ACC112 (cell line): ENCODE measurements around the gene CAPZA1.

Source experiments
- H2AFZ ChIP-seq: fragments of 200-600 bp; sonication (generic); one replicate; pipeline ENCODE4 v1.6.0; 2017; ENCODE audit warnings: antibody characterized with exemption, low read length; ENCODE audit not compliant: unreplicated experiment
- H3K27ac ChIP-seq: fragments of 200-600 bp; sonication (generic); 2 replicates; pipeline ENCODE4 v1.5.1; 2014; ENCODE audit warnings: low read depth, mild to moderate bottlenecking, antibody characterized with exemption, low read length, moderate library complexity
- H3K27me3 ChIP-seq: fragments of 200-600 bp; sonication (generic); 2 replicates; pipeline ENCODE4 v1.6.1; 2014; ENCODE audit warnings: mild to moderate bottlenecking, antibody characterized with exemption, low read length, moderate library complexity, mixed read lengths; ENCODE audit not compliant: insufficient read depth
- H3K36me3 ChIP-seq: fragments of 200-600 bp; sonication (generic); 2 replicates; pipeline ENCODE4 v1.6.1; 2016; ENCODE audit warnings: mild to moderate bottlenecking, antibody characterized with exemption, low read length, moderate library complexity, mixed read lengths; ENCODE audit not compliant: insufficient read depth
- H3K4me1 ChIP-seq: fragments of 200-600 bp; sonication (generic); one replicate; pipeline ENCODE4 v1.6.1; 2016; ENCODE audit warnings: low read length, mixed read lengths; ENCODE audit not compliant: insufficient read depth, unreplicated experiment, control insufficient read depth
- H3K4me3 ChIP-seq: fragments of 200-600 bp; sonication (generic); 2 replicates; pipeline ENCODE4 v1.5.1; 2014; ENCODE audit warnings: mild to moderate bottlenecking, low read depth, low read length
- H3K79me2 ChIP-seq: fragments of 200-600 bp; sonication (generic); one replicate; pipeline ENCODE4 v1.6.0; 2016; ENCODE audit warnings: low read length; ENCODE audit not compliant: control insufficient read depth, unreplicated experiment, insufficient read depth

CAPZA1 gene

DNA sequence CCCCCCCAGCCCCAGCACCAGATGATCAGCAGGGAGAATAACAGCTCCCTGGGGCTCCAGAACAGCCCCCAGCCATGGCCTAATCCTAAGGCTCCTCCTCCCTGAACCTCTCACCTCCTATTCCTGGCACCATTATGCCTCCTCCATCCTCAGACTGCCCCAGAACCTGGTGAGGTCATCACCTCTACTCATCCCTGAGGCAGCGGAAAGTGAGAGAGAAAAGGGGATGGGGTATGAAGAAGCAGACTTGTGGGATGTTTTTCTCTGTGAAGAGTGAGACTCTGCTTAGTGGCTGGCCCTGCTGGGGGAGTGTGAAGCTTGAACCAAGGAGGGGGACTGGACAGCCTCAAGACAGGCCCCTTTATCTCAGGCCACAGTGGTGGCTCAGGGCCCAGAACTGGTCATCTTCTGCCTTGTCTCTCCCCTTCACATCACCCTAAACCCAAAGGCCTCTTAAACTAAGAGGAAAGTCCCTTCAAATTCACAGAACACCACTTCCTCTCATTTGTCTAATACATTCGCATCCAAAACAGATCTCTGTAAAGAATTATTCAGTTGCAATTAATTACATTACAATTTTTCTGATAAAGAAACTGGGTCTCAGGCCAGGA, 97.7 kb downstream of the CAPZA1 start:
- Histone ChIP-seq H2AFZ (no peak overlapping the region), H3K27me3 (peaks cover 3% of the 10 kb centered on the region; the same call in 1 of the 2 replicates), H3K27ac (no peak overlapping the region)

GRCh38 chr1:112718691-112719418, 99.2 kb downstream of the CAPZA1 start:
- Histone ChIP-seq H2AFZ (peak overlapping the region; percentile 27), H3K4me1 (no peaks in the 10 kb centered on the region), H3K27me3 (peaks cover 3% of the 10 kb centered on the region; the same call in 1 of the 2 replicates), H3K36me3 (no peaks in the 10 kb centered on the region), H3K79me2 (no peaks in the 10 kb centered on the region), H3K4me3 (peak overlapping the region; percentile 71), H3K27ac (no peak overlapping the region)

More for the DNA sequence above, 97.7 kb downstream of the CAPZA1 start:
- H3K79me2 ChIP-seq, result no peaks in the 10 kb centered on the region
- H3K4me3 ChIP-seq, result no peak overlapping the region
- H3K36me3 ChIP-seq, result no peaks in the 10 kb centered on the region
- no peaks in the 10 kb centered on the region for H3K4me1 ChIP-seq

DNA sequence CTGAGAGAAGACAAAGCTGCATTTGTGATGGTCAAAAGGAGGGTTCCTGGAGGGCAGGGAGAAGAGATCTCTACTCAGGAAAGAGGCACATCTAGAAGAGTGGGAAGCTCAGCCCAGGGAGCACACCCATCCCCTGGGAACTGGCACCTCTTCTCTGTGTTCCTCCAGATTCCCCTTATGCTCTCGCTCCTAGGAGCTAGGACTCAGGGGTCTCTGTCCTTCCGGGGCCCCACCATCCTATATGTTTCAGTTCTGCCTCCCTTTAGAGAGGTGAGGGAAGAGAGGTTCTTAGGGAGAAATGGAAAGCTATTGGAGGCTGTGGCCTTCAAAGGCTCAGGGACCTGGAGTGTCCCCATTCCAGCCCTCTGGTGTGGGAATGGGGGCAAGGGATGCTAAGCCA, 100.1 kb downstream of the CAPZA1 start:
- no peak overlapping the region for H2AFZ ChIP-seq
- H3K27ac ChIP-seq, result no peak overlapping the region
- H3K4me3 ChIP-seq, result no peak overlapping the region
- H3K4me1 ChIP-seq, result no peaks in the 10 kb centered on the region
- H3K79me2 ChIP-seq, result no peaks in the 10 kb centered on the region
- no peaks in the 10 kb centered on the region for H3K36me3 ChIP-seq
- peaks cover 3% of the 10 kb centered on the region; the same call in 1 of the 2 replicates for H3K27me3 ChIP-seq

- Histone ChIP-seq H3K79me2 (no peaks in the 10 kb centered on the region), H3K36me3 (no peaks in the 10 kb centered on the region), H2AFZ (no peak overlapping the region), H3K4me3 (no peak overlapping the region), H3K27me3 (peaks cover 3% of the 10 kb centered on the region; the same call in 1 of the 2 replicates), H3K27ac (no peak overlapping the region), H3K4me1 (no peaks in the 10 kb centered on the region)
Observed at GRCh38 chr1:112720800-112721199, 101.2 kb downstream of the CAPZA1 start.
